Eye (tissue), 1 donor: ENCODE measurements around the gene DISP1.
"Not testable (repeated sequence)": the region's sequence is repeated elsewhere in the genome, so short reads cannot be mapped to it uniquely, and the experiment has no call there.

Experiments
- DNase-seq: peaks from one replicate; pipeline ENCODE4 v3.0.0-alpha.2; 2015

Gene DISP1

DNA sequence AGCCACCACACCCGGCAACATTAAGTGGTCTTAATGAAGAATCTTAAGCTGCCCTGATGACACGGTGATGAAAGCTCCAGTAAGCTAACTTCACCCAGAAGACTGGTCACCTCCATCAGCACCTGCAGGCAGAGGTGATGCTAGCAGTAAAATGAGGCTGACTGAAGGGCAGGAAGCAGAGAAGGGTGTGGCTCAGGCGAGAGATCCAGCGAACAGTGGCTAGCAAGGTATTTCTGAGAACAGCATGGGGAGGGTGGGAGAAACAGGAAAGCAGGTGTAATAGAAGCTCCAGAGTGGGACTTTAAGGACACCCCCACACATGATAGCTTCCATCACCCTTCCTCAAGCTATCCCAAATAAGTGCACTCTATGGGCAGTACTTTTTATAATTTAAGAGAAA, 15.9 kb upstream of the DISP1 start:
- no peak for DNase-seq

DNA sequence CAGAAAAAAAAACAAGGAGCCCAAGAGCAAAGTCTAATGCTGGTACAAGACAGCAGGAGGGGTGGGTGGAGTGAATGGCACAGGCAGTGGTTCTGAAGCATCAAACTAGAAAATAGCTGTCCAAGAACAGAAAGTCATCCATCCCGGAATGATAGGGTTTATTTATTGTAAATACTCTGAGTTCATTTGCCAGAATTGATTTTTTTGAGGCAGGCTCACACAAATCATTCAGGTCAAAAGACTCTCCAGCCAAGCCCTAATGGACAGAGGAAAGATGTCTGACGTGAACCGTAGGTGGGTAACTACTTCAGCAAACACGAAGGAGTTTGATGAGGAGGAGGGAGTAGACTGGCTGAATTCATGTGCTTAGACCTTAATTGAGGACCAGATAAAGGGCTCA, 13.8 kb upstream of the DISP1 start:
- DNase-seq: no peak

DNA sequence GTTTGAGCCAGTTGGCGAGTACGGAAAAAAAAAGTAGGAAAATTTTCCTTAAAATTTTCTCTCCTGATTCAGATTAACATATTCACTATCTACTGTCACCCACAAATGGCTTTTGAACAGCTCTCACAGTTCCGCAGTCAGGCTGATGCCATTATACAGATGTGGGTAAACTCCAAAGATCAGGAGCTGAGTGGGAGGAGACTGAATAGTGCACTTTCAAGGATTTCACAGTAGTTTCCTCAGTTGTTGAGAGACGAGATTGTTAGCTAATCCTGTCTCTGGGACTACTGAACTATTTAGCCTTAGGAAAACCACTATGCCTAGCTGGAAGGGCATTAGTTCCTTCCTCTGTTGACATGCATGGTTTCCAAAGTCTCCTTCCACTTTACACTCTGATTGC, 3.2 kb upstream of the DISP1 start:
- no peak for DNase-seq

GRCh38 chr1:222813866-222814535, 838 bp upstream of the DISP1 start:
- no peak for DNase-seq

GRCh38 chr1:222815440-222815765, 564 bp downstream of the DISP1 start:
- DNase-seq: no peak

- no peak for DNase-seq
Observed at GRCh38 chr1:222817529-222817928, 2.7 kb downstream of the DISP1 start.

DNA sequence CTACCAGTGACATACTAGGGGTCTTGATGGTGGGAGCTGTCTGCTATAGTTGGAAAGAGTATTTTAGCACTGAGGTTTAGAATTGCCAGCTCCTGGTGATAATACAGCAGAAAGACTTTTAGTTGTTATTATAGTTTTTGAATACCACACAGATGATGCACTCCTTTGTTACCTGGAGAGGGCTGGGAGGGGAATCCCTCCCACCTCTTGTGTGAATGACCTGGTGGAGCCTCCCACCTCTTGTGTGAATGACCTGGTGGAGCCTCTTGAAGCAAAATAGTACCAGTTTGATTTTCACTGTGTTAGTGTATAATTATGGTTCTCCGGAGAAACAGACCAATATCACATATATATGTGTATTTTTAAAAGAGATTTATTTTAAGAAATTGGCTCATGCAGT, 3.3 kb downstream of the DISP1 start:
- DNase-seq: no peak

DNA sequence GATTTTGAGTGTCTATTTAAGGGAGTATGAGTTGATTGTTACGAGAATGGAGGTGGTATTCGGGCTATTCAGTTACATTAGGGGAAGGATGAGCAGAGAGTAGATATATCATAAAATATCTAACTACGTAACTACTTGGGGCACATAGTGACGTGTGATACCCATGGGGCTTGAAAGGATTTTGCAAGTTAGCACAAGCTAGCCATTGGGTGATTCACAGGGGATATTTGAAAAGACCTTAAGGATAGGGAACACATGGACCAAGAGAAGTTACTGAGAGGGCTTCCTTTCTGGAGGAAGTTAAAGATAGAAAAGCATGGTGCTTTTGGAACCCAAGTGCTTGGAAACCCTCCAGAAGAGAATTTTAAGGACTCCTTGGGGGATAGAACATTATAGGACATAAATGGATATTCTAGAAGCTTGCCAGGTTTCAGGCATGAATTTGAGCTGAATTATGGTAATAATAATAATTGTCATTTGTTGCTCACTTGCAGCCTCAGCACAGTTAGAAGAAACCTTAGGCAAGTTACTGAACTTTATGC, 5.4 kb downstream of the DISP1 start:
- no peak for DNase-seq

- no peak for DNase-seq
Observed at GRCh38 chr1:222821239-222821638, 6.4 kb downstream of the DISP1 start.

- DNase-seq: no peak
Observed at GRCh38 chr1:222823695-222824094, 8.9 kb downstream of the DISP1 start.

DNA sequence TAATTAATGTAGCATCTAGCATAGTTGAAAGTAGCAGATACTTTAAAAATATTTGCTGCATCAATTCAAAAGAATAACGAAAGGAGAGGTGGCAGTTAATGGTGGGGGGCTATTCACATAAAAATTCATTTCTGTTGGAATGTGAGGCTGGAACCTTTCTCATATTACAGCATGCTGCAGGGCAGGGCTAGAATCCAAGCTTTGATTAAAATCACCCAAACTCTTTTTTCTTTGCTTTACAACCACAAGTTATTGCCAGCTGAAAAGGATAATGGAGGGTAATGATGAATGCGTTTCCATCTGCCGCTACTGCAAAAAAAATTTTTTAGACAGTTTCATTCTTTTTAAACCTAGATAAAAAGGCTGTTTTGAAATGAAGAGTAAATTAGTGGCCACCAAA, 9.8 kb downstream of the DISP1 start:
- DNase-seq: peak; percentile 41

DNA sequence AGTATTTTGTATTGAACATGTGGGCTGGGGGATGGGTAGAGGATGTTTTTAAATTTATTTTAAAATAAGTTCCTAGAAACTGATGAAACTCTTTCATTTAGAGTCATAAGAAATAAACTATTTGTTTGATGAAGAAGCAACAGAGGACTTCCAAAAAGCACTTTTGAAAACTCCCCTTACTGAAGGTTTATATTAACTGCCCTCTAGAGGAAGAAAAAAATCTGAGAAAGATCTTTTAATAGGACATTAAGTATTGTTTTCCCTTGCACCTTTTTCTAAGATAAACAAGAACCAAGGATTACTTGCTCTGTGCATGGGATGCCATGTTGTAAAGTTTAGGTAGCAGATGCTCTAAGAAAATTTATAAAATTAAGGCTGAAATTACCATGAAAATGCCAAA, 14.1 kb downstream of the DISP1 start:
- DNase-seq: no peak

GRCh38 chr1:222829868-222830267, 15.0 kb downstream of the DISP1 start:
- DNase-seq: no peak

GRCh38 chr1:222833356-222833876, 18.6 kb downstream of the DISP1 start:
- DNase-seq: no peak

GRCh38 chr1:222843469-222844410, 28.9 kb downstream of the DISP1 start:
- peak; percentile 21 for DNase-seq

DNA sequence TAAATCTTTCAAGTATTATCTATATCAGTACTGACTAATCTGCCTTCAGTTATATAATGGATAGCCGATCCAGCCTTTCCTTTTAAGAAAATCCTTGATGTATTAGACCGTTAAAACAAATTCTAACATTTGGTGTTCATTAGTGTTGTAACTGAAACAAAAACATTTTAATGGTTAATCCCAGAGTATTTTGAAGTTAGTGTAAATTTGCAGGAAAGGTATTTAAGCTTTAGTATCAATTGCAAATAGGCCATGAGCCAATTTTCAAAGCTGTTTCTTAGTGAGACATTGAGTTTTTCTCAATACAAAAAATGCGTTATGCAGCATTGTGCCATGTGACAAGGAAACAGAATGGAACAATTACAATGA, 29.6 kb downstream of the DISP1 start:
- DNase-seq: peak; percentile 49

GRCh38 chr1:222845763-222846162, 30.9 kb downstream of the DISP1 start:
- no peak for DNase-seq

DNA sequence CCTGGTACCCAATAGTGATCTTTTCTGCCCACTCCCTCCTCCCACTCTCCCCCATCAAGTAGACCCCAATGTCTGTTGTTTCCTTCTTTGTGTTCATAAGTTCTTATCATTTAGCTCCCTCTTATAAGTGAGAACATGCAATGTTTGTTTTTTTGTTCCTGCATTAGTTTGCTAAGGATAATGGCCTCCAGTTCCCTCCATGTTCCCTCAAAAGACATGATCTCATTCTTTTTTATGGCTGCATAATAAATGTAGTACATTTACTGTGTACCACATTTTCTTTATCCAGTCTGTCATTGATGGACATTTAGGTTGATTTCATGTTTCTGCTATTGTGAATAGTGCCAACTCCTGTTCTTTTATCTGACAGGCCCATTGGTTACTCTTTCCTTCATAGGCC, 35.7 kb downstream of the DISP1 start:
- DNase-seq: not testable (repeated sequence)

- DNase-seq: no peak
Observed at GRCh38 chr1:222852326-222852725, 37.5 kb downstream of the DISP1 start.

- DNase-seq: no peak
Observed at GRCh38 chr1:222861062-222861461, 46.2 kb downstream of the DISP1 start.
